Measurements from ENCODE around the gene PPT1. TPM values are rescaled to one million over a fixed set of nuclear protein-coding genes. Genes with fewer than 3 reads are reported as not detected.
A peak's percentile ranks its signal among the peaks of the same experiment; 100 is the strongest.

Gene PPT1
- total RNA-seq: 41.0 TPM

DNA sequence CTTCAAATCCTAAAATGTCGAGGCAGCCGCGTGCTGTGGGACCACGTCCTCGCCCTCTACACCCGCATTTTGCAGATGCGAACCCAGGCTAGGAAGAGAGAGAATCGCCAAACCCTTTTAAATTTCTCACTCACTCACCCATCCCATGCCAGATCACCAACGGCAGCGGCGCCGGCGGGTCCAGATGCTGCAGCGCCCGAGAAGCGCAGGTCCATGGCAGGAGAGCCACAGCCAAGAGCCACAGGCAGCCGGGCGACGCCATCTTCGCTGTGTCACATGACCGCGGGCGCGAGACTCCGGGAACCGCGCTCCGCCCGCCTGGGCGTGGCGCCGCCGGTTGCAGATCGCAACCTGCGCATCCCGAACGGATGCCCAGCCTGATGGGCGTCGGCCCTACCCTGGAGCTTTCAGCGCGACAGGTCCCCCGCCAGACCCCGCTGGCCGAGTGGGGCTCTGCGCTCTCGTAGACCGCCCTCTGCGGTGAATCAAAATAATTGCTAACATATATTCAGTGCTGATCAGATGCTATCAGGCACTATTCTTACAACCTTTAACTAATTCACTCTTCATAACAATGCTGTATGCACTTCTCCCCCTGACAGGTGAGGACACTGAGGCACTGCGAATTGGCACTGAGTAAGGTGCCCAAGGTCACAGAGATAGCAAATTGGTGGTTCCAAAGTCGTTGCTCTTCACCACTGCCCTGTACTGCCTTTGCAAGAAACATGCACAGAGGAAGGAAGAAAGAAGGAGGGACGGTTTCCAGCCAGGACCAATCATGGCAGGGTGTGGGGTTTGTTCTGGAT, at the start of gene PPT1:
PPT1 (minus strand) TSS at position 276 of the 806 bp plus-strand sequence; CDS start at position 262, 14 bp downstream.
- peak; percentile 73 for DNase-seq

GRCh38 chr1:40143891-40144575, 47.0 kb upstream of the PPT1 start:
- DNase-seq: no peak

DNA sequence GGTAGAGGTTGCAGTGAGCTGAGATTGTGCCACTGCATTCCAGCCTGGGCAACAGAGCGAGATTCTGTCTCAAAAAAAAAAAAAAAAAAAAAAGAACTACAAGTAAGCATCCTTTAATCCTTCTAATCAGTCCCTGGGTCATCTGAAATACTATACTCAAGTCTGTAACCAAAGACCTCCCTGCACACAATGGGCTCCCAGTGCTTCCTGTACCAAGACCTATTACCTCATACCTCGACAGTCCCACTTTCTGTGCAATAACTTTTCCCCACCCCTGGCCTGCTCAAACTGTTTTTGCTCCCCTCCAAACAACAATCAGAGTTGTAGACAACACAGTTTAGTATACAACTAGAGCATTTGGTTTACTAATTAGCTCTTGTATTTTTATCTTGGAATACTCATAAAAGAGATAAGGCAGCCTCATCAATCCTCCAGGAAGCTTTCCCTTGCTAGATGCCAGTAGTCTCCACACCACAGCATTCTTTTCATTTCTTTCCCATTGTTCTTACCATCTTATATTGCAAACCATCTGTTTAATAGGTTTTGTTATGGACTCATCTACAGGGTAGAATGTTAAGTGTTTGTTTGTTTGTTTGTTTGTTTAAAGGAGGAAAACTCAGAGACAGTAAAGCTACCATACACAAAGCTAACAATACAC, 45.0 kb upstream of the PPT1 start:
- DNase-seq: no peak

DNA sequence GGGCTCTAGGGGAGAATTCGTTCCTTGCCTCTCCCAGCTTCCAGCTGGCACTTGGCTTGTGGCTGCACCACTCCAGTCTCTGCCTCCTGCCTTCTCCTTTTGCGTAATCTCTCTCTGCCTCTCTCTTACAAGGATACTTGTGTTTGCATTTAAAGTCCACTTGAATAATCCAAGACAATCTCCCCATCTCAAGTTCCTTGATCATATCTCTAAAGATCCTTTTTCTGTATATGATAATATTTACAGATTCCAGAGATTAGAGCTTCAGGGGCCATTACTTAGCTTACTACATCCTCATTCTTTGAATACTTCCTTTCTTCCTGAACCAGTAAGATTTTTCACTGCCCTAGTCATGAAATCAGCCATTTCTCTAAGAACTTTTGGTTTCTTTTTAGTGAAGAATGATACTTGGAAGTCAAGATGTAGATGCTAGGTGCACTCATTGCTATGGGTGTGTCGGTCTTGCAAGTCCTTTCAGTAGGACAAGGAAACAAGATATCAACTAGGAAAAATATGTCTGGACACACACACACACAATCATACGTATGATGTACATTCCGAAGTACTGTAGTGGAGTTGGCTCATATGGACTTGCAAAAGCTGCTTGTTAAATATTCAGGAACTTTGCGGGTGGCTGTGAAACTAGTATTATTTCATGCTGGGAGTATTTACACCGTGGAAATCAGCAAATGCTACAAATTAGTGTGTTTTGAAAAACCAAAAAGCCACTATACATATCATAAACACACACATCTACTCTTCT, 43.3 kb upstream of the PPT1 start:
- DNase-seq: no peak

DNA sequence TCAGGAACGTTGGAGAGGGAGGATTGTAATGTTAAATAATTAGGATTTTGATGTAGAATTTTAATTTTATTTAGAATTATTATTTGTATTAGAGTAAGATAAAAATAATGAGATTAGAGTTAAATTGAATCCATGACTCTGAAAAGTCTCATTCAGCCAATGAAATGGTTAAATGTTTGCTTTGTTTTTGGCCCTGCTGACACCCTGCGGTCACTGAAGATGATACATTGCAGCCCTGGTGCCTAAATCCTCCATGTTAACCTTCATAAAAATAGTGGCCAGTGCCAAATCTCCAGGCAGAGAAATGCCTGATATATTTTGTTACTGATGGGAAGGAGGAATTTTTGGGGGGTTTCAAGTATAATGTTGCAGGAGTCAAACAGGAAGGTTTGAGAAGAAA, 36.8 kb upstream of the PPT1 start:
- DNase-seq: no peak

GRCh38 chr1:40133312-40133665, 36.2 kb upstream of the PPT1 start:
- no peak for DNase-seq

DNA sequence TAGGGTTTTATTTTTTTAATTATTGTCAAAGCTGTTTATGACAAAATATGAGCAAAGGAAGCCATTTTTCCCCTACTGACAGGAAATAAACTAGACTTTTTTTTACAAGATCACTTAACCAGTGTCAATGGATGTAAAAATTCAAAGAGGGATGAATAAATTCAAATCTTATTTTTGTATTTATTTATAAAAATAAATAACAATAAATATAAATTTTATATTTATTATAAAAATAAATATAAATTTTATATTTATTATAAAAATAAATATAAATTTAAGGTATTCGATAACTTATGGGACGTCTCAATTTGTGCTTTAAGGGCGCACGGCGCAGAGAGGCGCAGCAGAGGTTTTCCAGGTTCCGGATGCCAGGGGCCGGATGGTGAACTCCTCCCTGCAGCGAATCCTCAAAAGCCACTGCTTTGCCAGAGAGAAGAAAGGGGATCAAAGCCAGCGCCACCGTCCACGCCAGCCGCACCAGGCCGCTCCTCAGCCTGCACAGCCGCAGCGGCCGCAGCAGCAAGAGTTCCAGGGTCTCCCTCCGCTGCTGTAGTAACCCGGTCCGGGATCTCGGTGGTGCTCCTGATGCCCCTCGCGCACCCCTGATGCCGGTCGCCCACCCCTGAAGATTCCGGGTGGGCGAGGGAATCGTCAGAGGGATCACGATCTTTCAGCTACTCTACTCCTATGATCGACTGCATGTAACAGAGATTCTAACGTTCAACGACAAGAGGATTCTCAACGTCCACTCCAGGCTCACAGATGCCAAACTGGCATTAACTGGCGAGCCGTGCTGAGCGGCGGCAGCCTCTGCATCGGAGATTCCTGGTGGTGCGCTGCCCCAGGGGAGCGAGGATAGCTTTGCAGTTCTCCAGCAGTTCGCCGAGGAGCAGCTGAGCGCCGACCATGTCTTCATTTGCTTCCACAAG, 35.6 kb upstream of the PPT1 start:
- no peak for DNase-seq

DNA sequence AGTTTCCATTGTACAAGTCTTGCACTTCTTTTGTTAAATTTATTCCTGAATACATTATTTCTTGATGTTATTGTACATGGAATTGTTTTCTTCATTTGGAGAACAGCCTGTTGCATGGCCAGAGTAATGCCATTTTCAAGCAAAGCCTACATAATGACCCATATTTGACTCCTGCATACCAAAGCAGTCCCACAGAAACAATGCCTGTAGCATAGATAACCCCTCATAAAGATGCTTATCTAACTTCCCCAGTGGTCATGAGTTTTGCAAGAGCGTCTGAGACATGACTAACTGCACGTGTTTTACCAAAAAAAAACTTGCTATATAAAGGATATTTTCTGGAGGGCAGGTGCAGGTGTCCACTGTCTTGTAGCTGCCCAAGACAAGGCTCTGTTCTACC, 33.8 kb upstream of the PPT1 start:
- no peak for DNase-seq

GRCh38 chr1:40122855-40123254, 25.8 kb upstream of the PPT1 start:
- DNase-seq: no peak

- no peak for DNase-seq
These were observed 23.1 kb upstream of the PPT1 start for GRCh38 chr1:40120128-40120527.

GRCh38 chr1:40114400-40114799, 17.3 kb upstream of the PPT1 start:
- DNase-seq: no peak

- no peak for DNase-seq
These were observed 13.3 kb upstream of the PPT1 start for GRCh38 chr1:40110389-40110788.

DNA sequence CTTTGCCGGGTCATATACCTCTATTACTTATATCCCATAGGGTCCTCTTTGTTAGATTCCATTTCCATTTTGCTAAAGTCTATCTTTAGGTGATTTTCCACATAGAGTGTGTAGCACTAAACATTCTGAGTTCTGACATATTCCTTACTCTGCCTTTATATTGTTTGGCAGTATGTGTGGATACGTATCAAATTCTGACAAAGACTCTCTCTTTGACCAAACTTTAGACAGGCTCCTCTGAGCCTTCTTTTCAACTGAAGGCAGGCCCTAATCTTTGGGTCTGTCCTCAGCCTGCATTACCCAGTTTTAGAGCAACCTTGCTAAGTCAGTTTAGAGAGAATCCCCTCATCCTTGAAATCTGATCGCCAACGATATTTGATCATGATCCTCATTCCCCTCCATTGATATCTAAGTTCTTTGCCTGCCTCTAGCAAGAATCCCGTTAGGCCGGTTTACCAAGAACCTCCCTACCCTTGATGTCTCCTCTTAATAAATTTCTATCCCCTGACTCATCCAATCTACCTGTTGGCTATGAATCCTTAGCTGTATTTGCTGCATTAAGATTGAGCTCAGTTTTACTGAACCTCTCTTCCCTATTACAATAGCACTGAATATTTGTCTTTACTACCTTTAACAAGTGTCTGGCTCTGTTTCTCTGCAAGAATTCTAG, 10.4 kb upstream of the PPT1 start:
- no peak for DNase-seq

- DNase-seq: no peak
These were observed 8.0 kb upstream of the PPT1 start for GRCh38 chr1:40105028-40105427.

DNA sequence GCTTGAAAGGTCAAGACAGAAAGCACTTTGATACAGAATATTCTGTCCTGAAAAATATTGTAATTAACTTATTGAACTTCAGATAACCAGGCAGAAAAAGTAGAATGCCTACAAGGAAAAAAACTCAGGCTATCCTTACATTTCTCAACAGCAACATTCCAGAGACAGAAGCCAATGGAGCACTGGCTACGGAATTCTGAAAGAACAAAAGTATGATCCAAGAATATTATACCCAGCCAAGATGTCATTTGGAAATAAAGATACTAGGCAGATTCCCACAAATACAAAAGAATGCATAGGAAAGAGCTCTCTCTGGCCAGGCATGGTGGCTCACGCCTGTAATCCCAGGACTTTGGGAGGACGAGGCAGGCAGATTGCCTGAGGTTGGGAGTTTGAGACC, 5.8 kb upstream of the PPT1 start:
- no peak for DNase-seq

DNA sequence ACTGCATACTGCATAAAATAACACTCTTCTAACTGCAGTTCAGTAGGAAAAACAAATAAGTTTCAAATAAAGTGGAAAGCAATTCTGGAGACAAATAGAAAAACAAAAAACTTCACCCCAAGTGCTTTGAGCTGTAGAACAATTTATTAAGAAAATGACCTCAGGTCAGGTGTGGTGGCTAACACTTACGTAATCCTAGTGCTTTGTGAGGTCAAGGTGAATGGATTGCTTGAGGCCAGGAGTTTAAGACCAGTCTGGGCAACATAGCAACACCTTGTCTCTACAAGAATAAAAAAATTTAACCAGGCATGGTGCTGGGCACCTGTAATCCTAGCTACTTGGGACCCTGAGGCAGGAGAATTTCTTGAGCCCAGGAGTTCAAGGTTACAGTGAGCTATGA, 5.0 kb upstream of the PPT1 start:
- no peak for DNase-seq

DNA sequence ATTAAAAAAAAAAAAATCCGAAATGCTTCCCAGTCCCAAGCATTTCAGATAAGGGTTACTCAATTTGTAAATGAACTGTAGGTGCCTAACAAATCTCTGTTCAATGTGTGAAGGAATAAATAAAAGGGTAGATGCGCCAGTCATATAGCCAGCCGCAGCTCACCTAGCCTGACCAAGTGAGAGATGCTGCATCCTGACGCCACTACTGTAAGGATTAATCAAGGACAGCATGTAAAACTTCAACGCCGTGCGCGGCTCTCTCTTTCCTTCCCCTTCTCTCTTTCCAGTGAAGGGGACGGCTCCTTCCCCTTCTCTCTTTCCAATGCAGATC, 441 bp downstream of the PPT1 start:
- DNase-seq: no peak

DNA sequence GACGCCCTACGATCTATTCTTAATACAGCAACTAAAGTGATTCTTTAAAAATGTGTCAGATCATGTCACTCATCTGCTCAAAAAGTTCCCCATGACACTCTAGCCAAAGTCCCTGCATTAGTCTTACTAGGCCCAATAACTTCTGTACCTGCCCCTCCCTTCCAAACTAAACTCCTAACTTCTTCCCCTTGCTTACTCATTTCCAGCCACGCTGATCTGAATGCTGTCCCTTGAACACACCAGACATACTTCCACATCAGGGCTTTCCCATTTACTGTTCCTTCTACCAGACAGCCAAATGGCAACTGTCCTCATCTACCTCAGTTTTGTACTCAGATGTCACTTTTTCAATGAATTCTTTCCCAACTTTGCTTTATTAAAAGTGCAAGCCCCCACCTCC, 1.2 kb downstream of the PPT1 start:
- DNase-seq: no peak

DNA sequence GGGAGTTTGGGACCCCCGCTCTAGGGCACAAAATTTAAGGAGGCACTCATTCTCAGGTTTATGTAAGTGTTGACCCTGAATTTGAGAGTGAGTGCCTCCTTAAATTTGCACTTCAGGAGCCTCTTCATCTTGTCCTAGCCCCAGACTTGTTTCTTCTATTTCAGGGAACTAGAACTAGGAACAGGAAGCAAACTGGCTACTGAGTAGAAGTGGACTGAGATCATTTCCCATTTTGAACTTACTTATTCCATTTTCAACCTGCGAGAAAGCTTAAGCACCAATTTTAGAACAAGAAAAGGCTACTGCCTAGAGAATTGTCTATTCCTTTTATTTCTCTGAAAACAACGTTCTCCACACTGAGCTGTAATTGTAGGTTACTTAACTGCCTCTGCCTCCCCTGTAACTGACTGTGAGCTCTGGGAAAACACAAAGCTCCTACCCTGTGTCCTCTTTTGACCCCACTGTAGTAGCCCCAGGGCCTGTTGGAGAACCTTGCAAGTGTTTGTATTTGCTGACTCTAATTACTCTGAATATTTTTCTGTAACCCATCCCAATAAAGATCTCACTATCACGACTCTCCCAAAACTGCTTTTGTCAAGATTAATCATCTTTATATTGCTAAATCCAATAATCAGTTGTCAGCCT, 2.5 kb downstream of the PPT1 start:
- no peak for DNase-seq

All from occipital lobe (tissue), 2 donors.